Ishikawa (cell line): Measurements from ENCODE around the gene CIT.

ENCODE experiments used
- EGR1 ChIP-seq: IDR thresholded peaks from 2 replicates; pipeline ENCODE4 v1.6.1; 2012
- EP300 ChIP-seq: IDR thresholded peaks from 2 replicates; pipeline ENCODE4 v1.6.1; 2012; ENCODE audit warnings: borderline replicate concordance
- FOXM1 ChIP-seq: IDR thresholded peaks from 2 replicates; pipeline ENCODE4 v1.6.1; 2012; ENCODE audit warnings: low read depth, borderline replicate concordance
- MAX ChIP-seq: IDR thresholded peaks from 2 replicates; pipeline ENCODE4 v1.6.1; 2012
- RAD21 ChIP-seq: IDR thresholded peaks from 2 replicates; pipeline ENCODE4 v1.6.1; 2012; ENCODE audit warnings: low read depth
- TAF1 ChIP-seq: IDR thresholded peaks from 2 replicates; pipeline ENCODE4 v1.6.1; 2012; ENCODE audit warnings: low read depth, mild to moderate bottlenecking
- TCF12 ChIP-seq: IDR thresholded peaks from 2 replicates; pipeline ENCODE4 v1.6.1; 2012; ENCODE audit warnings: low read depth
- TEAD4 ChIP-seq: IDR thresholded peaks from 2 replicates; pipeline ENCODE4 v1.6.1; 2012
- YY1 ChIP-seq: IDR thresholded peaks from 2 replicates; pipeline ENCODE4 v1.6.1; 2012; ENCODE audit warnings: low read depth
- TF ChIP-seq, protein P1 (sequence below): IDR thresholded peaks from 2 replicates; pipeline ENCODE4 v1.6.1; 2012; ENCODE audit warnings: low read depth, mild to moderate bottlenecking
- TF ChIP-seq, protein P2 (sequence below): IDR thresholded peaks from 2 replicates; pipeline ENCODE4 v1.6.1; 2012

- TF ChIP-seq TCF12 (no peak), YY1 (no peak), RAD21 (no peak), TAF1 (no peak), MAX (no peak), EP300 (no peak), EGR1 (no peak), TEAD4 (no peak), FOXM1 (no peak)
- TF ChIP-seq, protein P1, sequence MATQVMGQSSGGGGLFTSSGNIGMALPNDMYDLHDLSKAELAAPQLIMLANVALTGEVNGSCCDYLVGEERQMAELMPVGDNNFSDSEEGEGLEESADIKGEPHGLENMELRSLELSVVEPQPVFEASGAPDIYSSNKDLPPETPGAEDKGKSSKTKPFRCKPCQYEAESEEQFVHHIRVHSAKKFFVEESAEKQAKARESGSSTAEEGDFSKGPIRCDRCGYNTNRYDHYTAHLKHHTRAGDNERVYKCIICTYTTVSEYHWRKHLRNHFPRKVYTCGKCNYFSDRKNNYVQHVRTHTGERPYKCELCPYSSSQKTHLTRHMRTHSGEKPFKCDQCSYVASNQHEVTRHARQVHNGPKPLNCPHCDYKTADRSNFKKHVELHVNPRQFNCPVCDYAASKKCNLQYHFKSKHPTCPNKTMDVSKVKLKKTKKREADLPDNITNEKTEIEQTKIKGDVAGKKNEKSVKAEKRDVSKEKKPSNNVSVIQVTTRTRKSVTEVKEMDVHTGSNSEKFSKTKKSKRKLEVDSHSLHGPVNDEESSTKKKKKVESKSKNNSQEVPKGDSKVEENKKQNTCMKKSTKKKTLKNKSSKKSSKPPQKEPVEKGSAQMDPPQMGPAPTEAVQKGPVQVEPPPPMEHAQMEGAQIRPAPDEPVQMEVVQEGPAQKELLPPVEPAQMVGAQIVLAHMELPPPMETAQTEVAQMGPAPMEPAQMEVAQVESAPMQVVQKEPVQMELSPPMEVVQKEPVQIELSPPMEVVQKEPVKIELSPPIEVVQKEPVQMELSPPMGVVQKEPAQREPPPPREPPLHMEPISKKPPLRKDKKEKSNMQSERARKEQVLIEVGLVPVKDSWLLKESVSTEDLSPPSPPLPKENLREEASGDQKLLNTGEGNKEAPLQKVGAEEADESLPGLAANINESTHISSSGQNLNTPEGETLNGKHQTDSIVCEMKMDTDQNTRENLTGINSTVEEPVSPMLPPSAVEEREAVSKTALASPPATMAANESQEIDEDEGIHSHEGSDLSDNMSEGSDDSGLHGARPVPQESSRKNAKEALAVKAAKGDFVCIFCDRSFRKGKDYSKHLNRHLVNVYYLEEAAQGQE, result no peak
- TF ChIP-seq, protein P2, sequence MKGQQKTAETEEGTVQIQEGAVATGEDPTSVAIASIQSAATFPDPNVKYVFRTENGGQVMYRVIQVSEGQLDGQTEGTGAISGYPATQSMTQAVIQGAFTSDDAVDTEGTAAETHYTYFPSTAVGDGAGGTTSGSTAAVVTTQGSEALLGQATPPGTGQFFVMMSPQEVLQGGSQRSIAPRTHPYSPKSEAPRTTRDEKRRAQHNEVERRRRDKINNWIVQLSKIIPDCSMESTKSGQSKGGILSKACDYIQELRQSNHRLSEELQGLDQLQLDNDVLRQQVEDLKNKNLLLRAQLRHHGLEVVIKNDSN, result no peak
Measured at GRCh38 chr12:119836781-119837180, 40.3 kb downstream of the CIT start.
